K562 (cell line): ENCODE results near the gene PSMA5. TPM values are rescaled to one million over a fixed set of nuclear protein-coding genes. Genes with fewer than 3 reads are reported as not detected.

Experiments used
- ATAC-seq: fragments of 200-7000 bp; cut with Tn5 transposase; 3 replicates; pipeline ENCODE4 v1.9.1; 2020; ENCODE audit warnings: moderate library complexity
- BruUV-seq: library from RNA; stranded (reverse); fragments of 400-500 nt; replicated peaks from 2 replicates; lab custom pipeline; 2021; lab: Mats Ljungman, UMichigan
- CTCF ChIA-PET: fragments of 300-600 bp; formaldehyde crosslinking; extraction: SDS; loops from one replicate; lab custom pipeline; 2021; ENCODE audit warnings: low intra/inter-chr PET ratio; lab: Yijun Ruan, JAX
- POLR2A ChIA-PET: fragments of 300-600, 350-650 bp; sonication (Branson Sonifier 250); formaldehyde crosslinking; extraction: SDS; loops from one replicate; lab custom pipeline; 2021; ENCODE audit warnings: antibody characterized with exemption, inconsistent platforms; lab: Yijun Ruan, JAX
- DNase-seq, 4 experiments: peaks; one replicate each; pipeline versions ENCODE4 v3.0.0 to v3.0.0-alpha.2; 2011 to 2018; ENCODE audit warnings: low spot score in 3 of 4, mixed read lengths in 3 of 4; ENCODE audit errors: extremely low read depth in 1 of 4
- FAIRE-seq: peaks from 2 replicates; lab custom pipeline; 2011; peaks lifted over from hg19 to GRCh38; lab: Jason Lieb, UNC
- H2AFZ ChIP-seq: 2 replicates; pipeline ENCODE4 v1.6.0; 2011; ENCODE audit warnings: low read depth, low read length, control low read depth, inconsistent platforms
- H3K27ac ChIP-seq: fragments of 200-600 bp; 3 replicates; pipeline ENCODE4 v1.8.0; 2011; ENCODE audit warnings: low read depth, mild to moderate bottlenecking, control low read depth, inconsistent platforms, low read length, moderate library complexity, mixed read lengths; ENCODE audit errors: extremely low read depth
- H3K27me3 ChIP-seq, 2 experiments: fragments of 300-600 bp in 1 of 2; 2 replicates in 1 of 2; 3 replicates in 1 of 2; pipeline versions ENCODE4 v1.6.0 to v1.8.0; 2011; ENCODE audit warnings: inconsistent platforms in 2 of 2, low read length in 2 of 2, mild to moderate bottlenecking in 1 of 2, mixed read lengths in 1 of 2, moderate library complexity in 1 of 2; ENCODE audit not compliant: control insufficient read depth in 2 of 2, insufficient read depth in 2 of 2
- H3K36me3 ChIP-seq: fragments of 300-600 bp; 3 replicates; pipeline ENCODE4 v1.8.0; 2011; ENCODE audit warnings: mild to moderate bottlenecking, low read length, inconsistent platforms; ENCODE audit not compliant: control insufficient read depth, insufficient read depth
- H3K4me1 ChIP-seq, 2 experiments: fragments of 200-600 bp in 1 of 2; replicated peaks in 1 of 2; 2 replicates in 1 of 2; 3 replicates in 1 of 2; pipeline versions ENCODE4 v1.5.1 to v1.8.0; 2011; ENCODE audit warnings: inconsistent platforms in 2 of 2, low read length in 2 of 2, mild to moderate bottlenecking in 1 of 2, mixed read lengths in 1 of 2, moderate library complexity in 1 of 2; ENCODE audit not compliant: control insufficient read depth in 2 of 2, insufficient read depth in 2 of 2
- H3K4me2 ChIP-seq: 2 replicates; pipeline ENCODE4 v1.6.1; 2011; ENCODE audit warnings: low read length, control low read depth, inconsistent platforms, mixed read lengths; ENCODE audit not compliant: insufficient read depth
- H3K4me3 ChIP-seq: fragments of 200-600 bp; sonication (generic), shearing (Covaris generic); 2 replicates; pipeline ENCODE4 v1.5.1; 2016; ENCODE audit warnings: control low read depth, inconsistent platforms
- H3K79me2 ChIP-seq: fragments of 200-600 bp; 3 replicates; pipeline ENCODE4 v1.8.0; 2011; ENCODE audit warnings: low read length, inconsistent platforms; ENCODE audit not compliant: control insufficient read depth, insufficient read depth
- H3K9ac ChIP-seq, 2 experiments: 2 replicates each; pipeline versions ENCODE4 v1.6.0 to v1.6.1; 2011; ENCODE audit warnings: low read depth in 2 of 2, low read length in 2 of 2, control low read depth in 1 of 2, inconsistent platforms in 1 of 2, mild to moderate bottlenecking in 1 of 2, mixed read lengths in 1 of 2; ENCODE audit not compliant: insufficient read depth in 1 of 2
- H3K9me1 ChIP-seq: one replicate; pipeline ENCODE4 v1.6.0; 2011; ENCODE audit warnings: inconsistent platforms, mild to moderate bottlenecking, low read length, moderate library complexity; ENCODE audit not compliant: control insufficient read depth, insufficient read depth
- H3K9me3 ChIP-seq: replicated peaks from 2 replicates; pipeline ENCODE4 v1.5.1; 2011; ENCODE audit warnings: low read depth, low read length, inconsistent platforms; ENCODE audit not compliant: control insufficient read depth, insufficient read depth
- H4K20me1 ChIP-seq: replicated peaks from 2 replicates; pipeline ENCODE4 v1.6.1; 2011; ENCODE audit warnings: low read length, inconsistent platforms, mixed read lengths; ENCODE audit not compliant: control insufficient read depth, insufficient read depth
- CBX3 ChIP-seq, 2 experiments: IDR thresholded peaks; 1 replicate in 1 of 2; 2 replicates in 1 of 2; pipeline ENCODE4 v1.6.1; 2012; ENCODE audit warnings: inconsistent platforms in 2 of 2, low read length in 2 of 2, borderline replicate concordance in 1 of 2, control low read depth in 1 of 2
- CEBPB ChIP-seq: fragments of 450-650 bp; IDR thresholded peaks from 2 replicates; pipeline ENCODE4 v1.6.1; 2016; ENCODE audit warnings: missing genetic modification characterization, missing compliant biosample characterization
- CEBPG ChIP-seq, 3 experiments: fragments of 200-800 bp in 1 of 3; sonication (Bioruptor generic) in 1 of 3; sonication (generic) in 1 of 3; formaldehyde crosslinking in 1 of 3; IDR thresholded peaks in 2 of 3; conservative IDR thresholded peaks in 1 of 3; 2 replicates each; pipeline versions ENCODE4 v1.6.1 to v1.8.0; 2016 to 2022; ENCODE audit warnings: missing compliant biosample characterization in 2 of 3, missing genetic modification characterization in 2 of 3, mild to moderate bottlenecking in 1 of 3, missing genetic modification reagents in 1 of 3
- CEBPZ ChIP-seq: fragments of 150-350 bp; IDR thresholded peaks from 2 replicates; pipeline ENCODE4 v1.6.1; 2014; ENCODE audit warnings: low read depth, mild to moderate bottlenecking, low read length, borderline replicate concordance
- FOS ChIP-seq: IDR thresholded peaks from 3 replicates; pipeline ENCODE4 v1.6.1; 2011; ENCODE audit not compliant: insufficient read length; ENCODE audit errors: extremely low read depth
- FOXK2 ChIP-seq, 2 experiments: fragments of 450-650 bp; IDR thresholded peaks in 1 of 2; conservative IDR thresholded peaks in 1 of 2; 2 replicates each; pipeline ENCODE4 v1.6.1; 2016; ENCODE audit warnings: low read depth in 2 of 2, mild to moderate bottlenecking in 1 of 2
- SMC3 ChIP-seq: conservative IDR thresholded peaks from 2 replicates; pipeline ENCODE4 v1.6.1; 2011; ENCODE audit warnings: low read depth, low read length, improper control_type of control experiment; ENCODE audit not compliant: insufficient read depth
- TRIM24 ChIP-seq, 2 experiments: fragments of 450-650 bp; IDR thresholded peaks; 2 replicates each; pipeline ENCODE4 v1.6.1; 2016
- ZFP36 ChIP-seq: fragments of 150-350 bp; IDR thresholded peaks from 2 replicates; pipeline ENCODE4 v1.6.1; 2018; ENCODE audit warnings: low read length, low read depth; ENCODE audit not compliant: partially characterized antibody
- ZNF175 ChIP-seq: fragments of 200-800 bp; sonication (Bioruptor generic); IDR thresholded peaks from 2 replicates; pipeline ENCODE4 v1.6.1; 2016; ENCODE audit warnings: low read depth, mild to moderate bottlenecking, missing genetic modification characterization, missing compliant biosample characterization
- ZNF41 ChIP-seq: fragments of 250-450 bp; sonication (Bioruptor Pico); conservative IDR thresholded peaks from 2 replicates; pipeline ENCODE4 v1.4.0; 2020; ENCODE audit warnings: mild to moderate bottlenecking
- WGBS: fragments of 100-300 bp; shearing (Covaris generic); methylation state at CpG from one replicate; pipeline ENCODE4 v1.1.6; 2016; ENCODE audit warnings: low coverage, mixed read lengths; ENCODE audit not compliant: insufficient coverage; ENCODE audit errors: missing lambda C conversion rate; 5-methylcytosine and 5-hydroxymethylcytosine counted together
- in situ Hi-C: fragments of 300-500 bp; cut with MboI; formaldehyde crosslinking; loops from 4 replicates; pipeline ENCODE4 v1.15.0; 2018; ENCODE audit warnings: inconsistent platforms, mixed read lengths
- intact Hi-C: fragments of 100-400 bp; cut with micrococcal nuclease; formaldehyde crosslinking; loops from 2 replicates; pipeline ENCODE4 v1.14.2; 2022
- polyA plus RNA-seq, 8 experiments: library from polyadenylated mRNA; depleted of rRNA in 4 of 8; stranded (reverse) in 5 of 8; unstranded in 3 of 8; fragments of >200 nt; fragmentation: Nextera tagmentation in 2 of 8; fragmentation: Illumina TruSeq in 1 of 8; extraction: Ambion mirVana in 2 of 8; extraction: Trizol in 1 of 8; gene quantifications; 2 replicates each; pipeline versions ENCODE4 v1.2.1 to v1.2.3, GENCODE V29; 2011 to 2014; ENCODE audit warnings: inconsistent platforms in 1 of 8, missing spikeins in 1 of 8
- total RNA-seq, 7 experiments: library from RNA; depleted of rRNA in 6 of 7; stranded (reverse); fragments of >200 nt in 6 of 7; fragmentation: Illumina TruSeq in 2 of 7; extraction: Trizol in 2 of 7; gene quantifications; 2 replicates each; pipeline versions ENCODE4 v1.2.1 to v1.2.3, GENCODE V29; 2011 to 2021; ENCODE audit warnings: low replicate concordance in 1 of 7
- TF ChIP-seq, protein P1 (sequence below): fragments of 250-450 bp; sonication (Bioruptor Pico); IDR thresholded peaks from 2 replicates; pipeline ENCODE4 v1.8.0; 2021; ENCODE audit warnings: borderline replicate concordance, mild to moderate bottlenecking, moderate library complexity; ENCODE audit not compliant: poor library complexity, severe bottlenecking
- TF ChIP-seq, protein P2 (sequence below): sonication (generic); formaldehyde crosslinking; IDR thresholded peaks from 2 replicates; pipeline ENCODE4 v1.8.1; 2023; ENCODE audit warnings: mild to moderate bottlenecking, missing genetic modification reagents

Gene PSMA5
- total and polyA plus RNA-seq, 9 of the 15 experiments (the other 6 are each of a cell fraction or from before 2014, with no cell fraction given), result 82.6 to 542 (median 287) TPM

DNA sequence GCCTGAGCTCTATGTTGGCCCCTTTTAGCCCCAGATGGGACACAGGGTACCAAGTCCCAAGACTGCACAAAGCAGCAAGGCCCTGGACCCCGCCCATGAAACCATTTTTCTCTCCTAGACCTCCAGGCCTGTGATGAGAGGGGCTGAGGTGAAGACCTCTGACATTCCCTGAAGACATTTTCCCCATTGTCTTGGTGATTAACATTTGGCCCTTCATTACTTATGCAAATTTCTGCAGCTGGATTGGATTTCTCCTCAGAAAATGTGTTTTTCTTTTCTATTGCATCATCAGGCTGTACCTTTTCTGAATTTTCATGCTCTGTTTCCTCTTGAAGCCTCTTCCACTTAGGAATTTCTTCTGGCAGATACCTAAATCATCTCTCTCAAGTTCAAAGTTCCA is 8.2 kb upstream of the PSMA5 start:
- no peaks in the 10 kb centered on the region for H3K27me3 ChIP-seq
- no peak for FAIRE-seq
- ChIA-PET POLR2A (no interaction called here), CTCF (no interaction called here)
- no peaks in the 10 kb centered on the region for H3K36me3 ChIP-seq
- BruUV-seq, result no TSS peak
- H3K4me1 ChIP-seq, result peaks cover 0 to 14% of the 10 kb centered on the region in 2 experiments; a peak in 3 of 5 replicates
- H3K27ac ChIP-seq, result no peak overlapping the region
- H3K4me3 ChIP-seq, result no peak overlapping the region
- H3K9ac ChIP-seq, result no peak overlapping the region
- no peak overlapping the region for H3K4me2 ChIP-seq
- ATAC-seq, result no peak
- peaks cover 2% of the 10 kb centered on the region; the same call in 1 of the 2 replicates for H3K9me3 ChIP-seq
- in situ Hi-C loops (no loop called here), intact Hi-C loops (no loop called here)
- no peaks in the 10 kb centered on the region for H3K9me1 ChIP-seq
- no peaks in the 10 kb centered on the region for H4K20me1 ChIP-seq
- no peaks in the 10 kb centered on the region for H3K79me2 ChIP-seq
- no peak for DNase-seq
- 20% methylated on average over 1 of the region's 1 CpG for WGBS
- no peak overlapping the region for H2AFZ ChIP-seq
- no peak for TF ChIP-seq ZNF175 (CRISPR knock-in tag)
- TF ChIP-seq ZNF41 (CRISPR knock-in tag), result no peak
- no peak for TF ChIP-seq SMC3
- peak in 1 of 2 experiments; percentile 16; a peak in 1 of 3 replicates for TF ChIP-seq CBX3 (IDR thresholded peaks at IDR 0.05; ENCODE audit: borderline replicate concordance in 1 of 2, low read length in 2 of 2)
- TF ChIP-seq, protein P1, sequence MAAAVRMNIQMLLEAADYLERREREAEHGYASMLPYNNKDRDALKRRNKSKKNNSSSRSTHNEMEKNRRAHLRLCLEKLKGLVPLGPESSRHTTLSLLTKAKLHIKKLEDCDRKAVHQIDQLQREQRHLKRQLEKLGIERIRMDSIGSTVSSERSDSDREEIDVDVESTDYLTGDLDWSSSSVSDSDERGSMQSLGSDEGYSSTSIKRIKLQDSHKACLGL, result no peak
- TF ChIP-seq CEBPZ, result peak; percentile 45; the same call in 1 of the 2 replicates
- TF ChIP-seq, protein P2, sequence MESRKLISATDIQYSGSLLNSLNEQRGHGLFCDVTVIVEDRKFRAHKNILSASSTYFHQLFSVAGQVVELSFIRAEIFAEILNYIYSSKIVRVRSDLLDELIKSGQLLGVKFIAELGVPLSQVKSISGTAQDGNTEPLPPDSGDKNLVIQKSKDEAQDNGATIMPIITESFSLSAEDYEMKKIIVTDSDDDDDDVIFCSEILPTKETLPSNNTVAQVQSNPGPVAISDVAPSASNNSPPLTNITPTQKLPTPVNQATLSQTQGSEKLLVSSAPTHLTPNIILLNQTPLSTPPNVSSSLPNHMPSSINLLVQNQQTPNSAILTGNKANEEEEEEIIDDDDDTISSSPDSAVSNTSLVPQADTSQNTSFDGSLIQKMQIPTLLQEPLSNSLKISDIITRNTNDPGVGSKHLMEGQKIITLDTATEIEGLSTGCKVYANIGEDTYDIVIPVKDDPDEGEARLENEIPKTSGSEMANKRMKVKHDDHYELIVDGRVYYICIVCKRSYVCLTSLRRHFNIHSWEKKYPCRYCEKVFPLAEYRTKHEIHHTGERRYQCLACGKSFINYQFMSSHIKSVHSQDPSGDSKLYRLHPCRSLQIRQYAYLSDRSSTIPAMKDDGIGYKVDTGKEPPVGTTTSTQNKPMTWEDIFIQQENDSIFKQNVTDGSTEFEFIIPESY (CRISPR knock-in tag), result no peak
- peak; percentile 75 for TF ChIP-seq ZFP36
- TF ChIP-seq CEBPG (CRISPR knock-in tag; IDR thresholded peaks at IDR 0.05), result peak; percentile 38; the same call in 1 of the 2 replicates
- peak; percentile 76 to 78 for TF ChIP-seq CEBPG (tag; conservative IDR thresholded peaks at IDR 0.05 in 1 of 2, IDR thresholded peaks at IDR 0.05 in 1 of 2)
- no peak for TF ChIP-seq FOS
- TF ChIP-seq FOXK2 (conservative IDR thresholded peaks at IDR 0.05 in 1 of 2, IDR thresholded peaks at IDR 0.05 in 1 of 2; ENCODE audit: low read depth in 2 of 2), result no peak
- peak; percentile 69 to 74 for TF ChIP-seq TRIM24 (IDR thresholded peaks at IDR 0.05)
- TF ChIP-seq CEBPB (tag), result peak; percentile 72
